ENCODE data around the gene PPP6R2.

DNA sequence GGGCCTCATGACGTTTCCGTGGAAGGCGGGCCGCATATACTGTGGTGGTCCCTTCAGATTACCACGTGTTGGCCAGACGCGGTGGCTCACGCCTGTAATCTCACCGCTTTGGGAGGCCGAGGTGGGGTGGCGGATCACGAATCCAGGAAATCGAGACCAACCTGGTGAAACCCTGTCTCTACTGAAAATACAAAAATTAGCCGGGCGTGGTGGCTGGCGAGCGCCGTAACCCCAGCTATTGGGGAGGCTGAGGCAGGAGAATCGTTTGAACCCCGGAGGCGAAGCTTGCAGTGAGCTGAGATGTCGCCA is 15.5 kb upstream of the PPP6R2 start:
- TF ChIP-seq POLR2AphosphoS5 (IDR thresholded peaks at IDR 0.05) (no peak), POLR2A (IDR thresholded peaks at IDR 0.05) (no peak)
- TF ChIP-seq, protein P1, sequence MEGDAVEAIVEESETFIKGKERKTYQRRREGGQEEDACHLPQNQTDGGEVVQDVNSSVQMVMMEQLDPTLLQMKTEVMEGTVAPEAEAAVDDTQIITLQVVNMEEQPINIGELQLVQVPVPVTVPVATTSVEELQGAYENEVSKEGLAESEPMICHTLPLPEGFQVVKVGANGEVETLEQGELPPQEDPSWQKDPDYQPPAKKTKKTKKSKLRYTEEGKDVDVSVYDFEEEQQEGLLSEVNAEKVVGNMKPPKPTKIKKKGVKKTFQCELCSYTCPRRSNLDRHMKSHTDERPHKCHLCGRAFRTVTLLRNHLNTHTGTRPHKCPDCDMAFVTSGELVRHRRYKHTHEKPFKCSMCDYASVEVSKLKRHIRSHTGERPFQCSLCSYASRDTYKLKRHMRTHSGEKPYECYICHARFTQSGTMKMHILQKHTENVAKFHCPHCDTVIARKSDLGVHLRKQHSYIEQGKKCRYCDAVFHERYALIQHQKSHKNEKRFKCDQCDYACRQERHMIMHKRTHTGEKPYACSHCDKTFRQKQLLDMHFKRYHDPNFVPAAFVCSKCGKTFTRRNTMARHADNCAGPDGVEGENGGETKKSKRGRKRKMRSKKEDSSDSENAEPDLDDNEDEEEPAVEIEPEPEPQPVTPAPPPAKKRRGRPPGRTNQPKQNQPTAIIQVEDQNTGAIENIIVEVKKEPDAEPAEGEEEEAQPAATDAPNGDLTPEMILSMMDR (IDR thresholded peaks at IDR 0.05) = no peak

All from breast epithelium (tissue), 3 donors.